Mammary epithelial cell (primary cell): ENCODE results near the gene COL11A2.

ENCODE experiments used
- CTCF ChIP-seq, 2 donors: IDR thresholded peaks in 1 of 2; conservative IDR thresholded peaks in 1 of 2; 2 replicates each; pipeline ENCODE4 v1.5.1; 2011 to 2012; ENCODE audit warnings: inconsistent platforms in 2 of 2, low read length in 2 of 2, mild to moderate bottlenecking in 2 of 2, control low read depth in 1 of 2, low read depth in 1 of 2; ENCODE audit not compliant: insufficient read depth in 1 of 2; ENCODE audit errors: extremely low read depth in 1 of 2
- EZH2 ChIP-seq: IDR thresholded peaks from 2 replicates; pipeline ENCODE4 v1.6.1; 2012; ENCODE audit warnings: low read length, inconsistent platforms, borderline replicate concordance

- no peak for TF ChIP-seq EZH2
- TF ChIP-seq CTCF (conservative IDR thresholded peaks at IDR 0.05 in 1 of 2, IDR thresholded peaks at IDR 0.05 in 1 of 2; ENCODE audit: extremely low read depth in 1 of 2, insufficient read depth in 1 of 2, low read depth in 1 of 2, low read length in 2 of 2) = no peak
Observed at GRCh38 chr6:33167374-33168283, 24.6 kb downstream of the COL11A2 start.
